PFSK-1 (cell line): ENCODE data around the gene KCNJ6.

Experiments used
- POLR2AphosphoS5 ChIP-seq: IDR thresholded peaks from 2 replicates; pipeline ENCODE4 v1.6.1; 2012; ENCODE audit warnings: low read depth, mild to moderate bottlenecking, control low read depth, low read length, moderate library complexity
- REST ChIP-seq, 2 experiments: IDR thresholded peaks; 2 replicates each; pipeline versions ENCODE4 v1.6.1 to v1.8.0; 2011 to 2012; ENCODE audit warnings: low read depth in 2 of 2, low read length in 2 of 2, control low read depth in 1 of 2, inconsistent platforms in 1 of 2, mild to moderate bottlenecking in 1 of 2, moderate library complexity in 1 of 2; ENCODE audit not compliant: insufficient read depth in 1 of 2
- TAF1 ChIP-seq: IDR thresholded peaks from 2 replicates; pipeline ENCODE4 v1.6.1; 2012; ENCODE audit warnings: low read length, control low read depth, borderline replicate concordance; ENCODE audit not compliant: insufficient read depth

GRCh38 chr21:37667380-37667779 lies 248.9 kb downstream of the KCNJ6 start:
- TF ChIP-seq TAF1: no peak
- TF ChIP-seq REST (IDR thresholded peaks at IDR 0.05; ENCODE audit: insufficient read depth in 1 of 2, low read depth in 2 of 2, low read length in 2 of 2): no peak
- TF ChIP-seq POLR2AphosphoS5: no peak
